ENCODE measurements around the gene EEF2K. TPM values are rescaled to one million over a fixed set of nuclear protein-coding genes. Genes with fewer than 3 reads are reported as not detected.

The EEF2K gene
- total RNA-seq, 1 donor = 26.3 TPM

DNA sequence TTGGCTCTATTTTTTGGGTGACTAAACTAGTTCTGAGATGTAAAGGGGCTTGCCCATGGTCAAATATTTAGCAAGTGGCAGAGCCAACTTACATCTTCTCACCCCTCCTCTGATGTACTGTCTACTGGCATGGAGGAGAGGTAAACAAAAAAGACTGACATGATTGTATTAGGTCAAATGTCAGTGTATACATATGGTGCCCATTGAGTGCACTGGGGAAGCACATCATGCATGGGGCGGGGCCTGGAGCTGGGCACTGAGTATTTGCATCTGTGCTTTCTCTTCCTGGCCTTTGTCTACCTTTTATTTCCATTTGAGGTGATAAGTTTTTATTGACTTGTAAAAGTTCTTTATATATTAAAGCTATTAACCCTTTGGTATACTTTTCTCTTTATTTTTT is 68.8 kb downstream of the EEF2K start:
- TF ChIP-seq CTCF (IDR thresholded peaks at IDR 0.05; ENCODE audit: insufficient read depth, low read depth, low read length) = no peak
- H3K4me3 ChIP-seq (ENCODE audit: low read depth, low read length) = no peak overlapping the region
- no peak for DNase-seq (ENCODE audit: low read depth)

DNA sequence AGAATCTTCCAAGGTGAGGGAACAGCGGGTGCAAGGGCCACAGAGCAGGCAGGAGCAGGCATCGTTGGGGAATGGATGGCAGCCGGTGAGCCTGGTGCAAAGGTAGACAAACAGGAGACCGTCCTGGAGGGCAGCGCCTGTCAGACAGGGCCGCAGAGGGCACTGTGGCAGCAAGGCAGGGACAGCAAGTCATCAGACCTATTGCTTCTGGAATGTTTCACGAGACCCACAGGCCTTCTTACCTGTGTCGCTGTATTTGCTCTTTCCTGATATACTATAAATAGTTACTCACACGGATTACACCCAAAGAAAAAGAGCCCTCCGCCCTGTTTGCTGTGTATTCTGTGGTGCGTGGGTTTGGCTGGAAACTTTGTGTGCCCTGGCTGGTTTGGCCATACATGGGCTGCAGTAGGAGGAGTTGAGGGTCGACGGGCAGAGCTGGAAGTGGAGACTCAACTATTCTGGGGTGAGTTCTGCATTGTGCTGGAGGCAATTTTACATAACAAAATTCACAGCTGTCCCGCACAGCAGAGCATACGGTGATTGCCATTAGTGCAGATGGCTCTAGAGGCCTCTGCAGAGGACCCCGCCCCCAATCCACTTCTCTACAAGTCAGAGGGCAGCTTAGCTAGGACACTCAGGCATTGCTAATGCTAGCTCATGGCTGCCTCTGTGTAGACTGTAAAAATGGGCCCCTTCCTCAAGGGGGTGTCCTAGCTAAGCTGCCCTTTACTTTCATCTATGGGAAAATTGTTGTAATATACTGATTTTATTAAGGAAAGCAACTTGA is 72.6 kb downstream of the EEF2K start:
- TF ChIP-seq CTCF (IDR thresholded peaks at IDR 0.05; ENCODE audit: insufficient read depth, low read depth, low read length) = no peak
- no peak for DNase-seq (ENCODE audit: low read depth)
- H3K4me3 ChIP-seq (ENCODE audit: low read depth, low read length) = no peak overlapping the region

- TF ChIP-seq CTCF (IDR thresholded peaks at IDR 0.05; ENCODE audit: insufficient read depth, low read depth, low read length) = no peak
- no peak for DNase-seq (ENCODE audit: low read depth)
Observed at GRCh38 chr16:22282254-22282892, 76.3 kb downstream of the EEF2K start.

DNA sequence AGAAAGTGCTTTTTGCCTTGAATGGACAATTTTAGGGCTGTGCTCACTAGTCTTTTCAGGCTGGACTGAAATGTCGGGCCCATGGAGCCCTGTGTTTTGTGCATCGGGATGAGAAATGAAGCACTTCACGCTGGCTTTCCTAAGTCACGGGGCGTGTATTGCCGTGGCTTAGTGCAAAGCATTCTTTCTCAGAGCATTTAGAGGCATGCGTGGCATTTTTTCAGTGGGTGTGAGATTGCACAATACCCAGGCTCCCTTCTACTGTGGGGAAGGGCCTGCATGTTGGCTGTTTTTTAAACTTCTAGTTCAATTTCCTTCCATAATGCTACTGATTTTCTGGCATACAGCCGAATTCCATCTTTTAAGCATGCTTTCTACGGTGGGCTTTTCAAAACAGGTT is 78.6 kb downstream of the EEF2K start:
- peak; percentile 77 for DNase-seq (ENCODE audit: low read depth)
- no peak overlapping the region for H3K4me3 ChIP-seq (ENCODE audit: low read depth, low read length)
- TF ChIP-seq CTCF (IDR thresholded peaks at IDR 0.05; ENCODE audit: insufficient read depth, low read depth, low read length) = no peak

More at GRCh38 chr16:22282254-22282892, 76.3 kb downstream of the EEF2K start:
- H3K4me3 ChIP-seq (ENCODE audit: low read depth, low read length) = no peak overlapping the region

- DNase-seq (ENCODE audit: low read depth) = no peak
- no peak overlapping the region for H3K4me3 ChIP-seq (ENCODE audit: low read depth, low read length)
- no peak for TF ChIP-seq CTCF (IDR thresholded peaks at IDR 0.05; ENCODE audit: insufficient read depth, low read depth, low read length)
Observed at GRCh38 chr16:22285080-22285479, 79.0 kb downstream of the EEF2K start.

DNA sequence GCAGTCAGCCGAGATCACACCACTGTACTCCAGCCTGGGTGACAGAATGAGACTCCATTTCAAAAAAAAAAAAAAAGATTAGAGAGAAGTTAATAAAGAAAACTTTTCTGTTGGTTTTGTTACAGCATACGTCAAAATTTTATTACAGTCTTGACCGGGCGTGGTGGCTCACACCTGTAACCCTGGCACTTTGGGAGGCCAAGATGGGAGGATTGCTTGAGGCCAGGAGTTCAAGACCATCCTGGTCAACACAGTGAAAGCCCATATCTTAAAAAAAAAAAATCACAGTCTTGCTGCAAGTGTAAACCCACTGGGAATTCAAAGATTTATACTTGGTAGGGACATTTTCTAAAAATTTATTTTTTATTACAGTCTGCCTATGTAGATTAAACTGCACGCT is 84.9 kb downstream of the EEF2K start:
- DNase-seq (ENCODE audit: low read depth) = no peak

More for the DNA sequence above, 84.9 kb downstream of the EEF2K start:
- no peak overlapping the region for H3K4me3 ChIP-seq (ENCODE audit: low read depth, low read length)
- TF ChIP-seq CTCF (IDR thresholded peaks at IDR 0.05; ENCODE audit: insufficient read depth, low read depth, low read length) = no peak
